NCI-H460 (cell line): ENCODE measurements around the gene EPC1. TPM values are rescaled to one million over a fixed set of nuclear protein-coding genes. Genes with fewer than 3 reads are reported as not detected.
"Not testable (repeated sequence)": the region's sequence is repeated elsewhere in the genome, so short reads cannot be mapped to it uniquely, and the experiment has no call there.

Experiments
- DNase-seq: peaks from one replicate; pipeline ENCODE4 v3.0.0-alpha.2; 2016; ENCODE audit warnings: low read depth; ENCODE audit errors: extremely low read depth
- total RNA-seq: library from RNA; depleted of rRNA; stranded (reverse); fragments of >200 nt; shearing (Covaris generic); gene quantifications from 2 replicates; pipeline ENCODE4 v1.2.3, GENCODE V29; 2014

The EPC1 gene
- total RNA-seq, 1 experiment from 2014 or later: 14.4 TPM

- no peak for DNase-seq
Observed at GRCh38 chr10:32295027-32295426, 51.9 kb downstream of the EPC1 start.

GRCh38 chr10:32293581-32293980, 53.4 kb downstream of the EPC1 start:
- DNase-seq: no peak

- DNase-seq: no peak
Observed at GRCh38 chr10:32279795-32280194, 67.2 kb downstream of the EPC1 start.

GRCh38 chr10:32273336-32273735, 73.6 kb downstream of the EPC1 start:
- DNase-seq: no peak

GRCh38 chr10:32271617-32272016, 75.3 kb downstream of the EPC1 start:
- DNase-seq: no peak

- DNase-seq: no peak
Observed at GRCh38 chr10:32269343-32270100, 77.4 kb downstream of the EPC1 start.

- DNase-seq: no peak
Observed at GRCh38 chr10:32268788-32269187, 78.2 kb downstream of the EPC1 start.

- no peak for DNase-seq
Observed at GRCh38 chr10:32266979-32267378, 80.0 kb downstream of the EPC1 start.

- no peak for DNase-seq
Observed at GRCh38 chr10:32266566-32266965, 80.4 kb downstream of the EPC1 start.

- no peak for DNase-seq
Observed at GRCh38 chr10:32265756-32266155, 81.2 kb downstream of the EPC1 start.

- no peak for DNase-seq
Observed at GRCh38 chr10:32263300-32263699, 83.7 kb downstream of the EPC1 start.

- DNase-seq: no peak
Observed at GRCh38 chr10:32259551-32259950, 87.4 kb downstream of the EPC1 start.

- peak; percentile 27 for DNase-seq
Observed at GRCh38 chr10:32256613-32257437, 90.1 kb downstream of the EPC1 start.

GRCh38 chr10:32253821-32254220, 93.1 kb downstream of the EPC1 start:
- DNase-seq: no peak

GRCh38 chr10:32253276-32253675, 93.7 kb downstream of the EPC1 start:
- no peak for DNase-seq

GRCh38 chr10:32250489-32250888, 96.5 kb downstream of the EPC1 start:
- DNase-seq: not testable (repeated sequence)

GRCh38 chr10:32246685-32247084, 100.3 kb downstream of the EPC1 start:
- no peak for DNase-seq

GRCh38 chr10:32245760-32246159, 101.2 kb downstream of the EPC1 start:
- no peak for DNase-seq

GRCh38 chr10:32244421-32245207, 102.3 kb downstream of the EPC1 start:
- DNase-seq: no peak

- DNase-seq: no peak
Observed at GRCh38 chr10:32244011-32244410, 102.9 kb downstream of the EPC1 start.

GRCh38 chr10:32241946-32242345, 105.0 kb downstream of the EPC1 start:
- DNase-seq: no peak
